PC-9 (cell line): ENCODE measurements around the gene HDAC10. TPM values are rescaled to one million over a fixed set of nuclear protein-coding genes. Genes with fewer than 3 reads are reported as not detected.

ENCODE experiments used
- BruUV-seq: library from RNA; stranded (reverse); fragments of 400-500 nt; replicated peaks from 2 replicates; lab custom pipeline; 2021; lab: Mats Ljungman, UMichigan
- CTCF ChIA-PET: fragments of 300-600 bp; sonication (Branson Sonifier 250); formaldehyde crosslinking; loops from one replicate; lab custom pipeline; 2022; ENCODE audit warnings: antibody characterized with exemption; lab: Charles Lee
- POLR2A ChIA-PET: fragments of 300-600 bp; sonication (Branson Sonifier 250); formaldehyde crosslinking; loops from one replicate; lab custom pipeline; 2022; ENCODE audit warnings: antibody characterized with exemption; ENCODE audit not compliant: unreplicated experiment; lab: Charles Lee
- DNase-seq, 2 experiments: peaks; one replicate each; pipeline versions ENCODE4 v3.0.0 to v3.0.0-alpha.2; 2015 to 2022; ENCODE audit warnings: mixed read lengths in 1 of 2
- H2AFZ ChIP-seq: fragments of 200-600 bp; sonication (generic); 2 replicates; pipeline ENCODE4 v1.8.1; 2017; ENCODE audit warnings: antibody characterized with exemption
- H3F3A ChIP-seq: fragments of 200-600 bp; sonication (generic); 2 replicates; pipeline ENCODE4 v1.8.1; 2017; ENCODE audit warnings: antibody characterized with exemption, mild to moderate bottlenecking, low read depth; ENCODE audit not compliant: insufficient read depth
- H3K27ac ChIP-seq: fragments of 200-600 bp; sonication (generic); 2 replicates; pipeline ENCODE4 v1.6.1; 2016; ENCODE audit warnings: mixed run types
- H3K27me3 ChIP-seq: fragments of 200-600 bp; sonication (generic); 2 replicates; pipeline ENCODE4 v1.6.1; 2016; ENCODE audit warnings: low read depth, mixed run types; ENCODE audit not compliant: insufficient read depth
- H3K36me3 ChIP-seq: fragments of 200-600 bp; sonication (generic); 2 replicates; pipeline ENCODE4 v1.6.1; 2016; ENCODE audit warnings: low read depth, mixed run types
- H3K4me1 ChIP-seq: fragments of 200-600 bp; sonication (generic); replicated peaks from 2 replicates; pipeline ENCODE4 v1.6.1; 2016; ENCODE audit warnings: mixed run types; ENCODE audit not compliant: insufficient read depth
- H3K4me2 ChIP-seq: fragments of 200-600 bp; sonication (generic); 2 replicates; pipeline ENCODE4 v1.6.1; 2017; ENCODE audit warnings: mixed run types
- H3K4me3 ChIP-seq: fragments of 200-600 bp; sonication (generic); 2 replicates; pipeline ENCODE4 v1.6.1; 2016; ENCODE audit warnings: mixed run types
- H3K79me2 ChIP-seq: fragments of 200-600 bp; sonication (generic); 2 replicates; pipeline ENCODE4 v1.6.1; 2017; ENCODE audit warnings: low read depth, mixed run types
- H3K9me2 ChIP-seq: fragments of 200-600 bp; sonication (generic); 2 replicates; pipeline ENCODE4 v1.8.1; 2017; ENCODE audit warnings: mild to moderate bottlenecking; ENCODE audit not compliant: insufficient read depth
- H3K9me3 ChIP-seq: fragments of 200-600 bp; sonication (generic); 2 replicates; pipeline ENCODE4 v1.8.1; 2016; ENCODE audit warnings: low read depth; ENCODE audit not compliant: insufficient read depth
- H4K20me1 ChIP-seq: fragments of 200-600 bp; sonication (generic); 2 replicates; pipeline ENCODE4 v1.8.1; 2017; ENCODE audit not compliant: insufficient read depth
- EZH2 ChIP-seq: fragments of 200-600 bp; sonication (generic); IDR thresholded peaks from 2 replicates; pipeline ENCODE4 v1.8.0; 2017; ENCODE audit warnings: antibody characterized with exemption, low read depth
- intact Hi-C: fragments of 100-400 bp; cut with micrococcal nuclease; formaldehyde crosslinking; loops from one replicate; pipeline ENCODE4 v1.10.0; 2022; ENCODE audit not compliant: unreplicated experiment
- total RNA-seq: library from RNA; stranded (reverse); gene quantifications from 2 replicates; pipeline ENCODE4 v1.2.3, GENCODE V29; 2021
- TF ChIP-seq, protein P1 (sequence below): fragments of 200-600 bp; sonication (generic); conservative IDR thresholded peaks from 2 replicates; pipeline ENCODE4 v1.6.1; 2017; ENCODE audit warnings: mixed run types, antibody characterized with exemption, mild to moderate bottlenecking, moderate library complexity

The HDAC10 gene
- total RNA-seq, 1 experiment from 2014 or later, result 80.5 TPM

DNA sequence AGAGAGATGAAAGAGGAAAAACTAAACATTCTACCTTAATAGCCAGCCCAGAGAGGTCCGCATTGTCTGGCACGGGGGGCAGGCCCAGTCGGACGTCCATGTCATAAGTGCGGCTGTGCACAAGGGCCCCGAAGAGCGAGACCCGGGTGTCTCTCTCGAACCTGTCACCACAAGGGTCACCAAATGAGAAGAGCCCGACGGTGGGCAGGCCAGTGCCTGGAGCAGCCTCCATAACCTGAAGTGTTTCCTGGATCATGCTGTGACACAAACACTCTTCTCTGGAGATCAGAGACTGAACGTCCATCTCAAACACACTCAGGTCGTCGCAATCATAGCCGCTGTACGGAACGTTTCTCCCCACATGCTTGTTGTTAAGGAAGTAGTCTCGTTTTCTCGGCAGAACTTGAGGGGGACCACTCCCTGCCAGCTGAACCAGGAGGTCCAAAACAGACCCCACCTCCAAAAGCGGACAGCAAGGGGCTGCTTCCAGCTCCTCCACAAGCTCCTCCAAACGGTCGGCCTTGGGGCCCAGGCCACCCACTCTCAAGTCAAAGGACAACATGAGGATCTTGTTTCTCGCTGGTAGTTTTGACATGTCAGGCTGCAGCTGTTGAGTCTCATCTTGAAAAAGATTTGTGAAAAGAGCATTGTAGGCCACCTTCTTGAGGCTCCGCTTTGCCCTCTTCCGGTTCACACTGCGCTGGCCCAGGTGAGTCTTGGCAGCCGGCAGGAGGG is 7.2 kb downstream of the HDAC10 start:
- TSS peak; percentile 27 for BruUV-seq
- TF ChIP-seq, protein P1, sequence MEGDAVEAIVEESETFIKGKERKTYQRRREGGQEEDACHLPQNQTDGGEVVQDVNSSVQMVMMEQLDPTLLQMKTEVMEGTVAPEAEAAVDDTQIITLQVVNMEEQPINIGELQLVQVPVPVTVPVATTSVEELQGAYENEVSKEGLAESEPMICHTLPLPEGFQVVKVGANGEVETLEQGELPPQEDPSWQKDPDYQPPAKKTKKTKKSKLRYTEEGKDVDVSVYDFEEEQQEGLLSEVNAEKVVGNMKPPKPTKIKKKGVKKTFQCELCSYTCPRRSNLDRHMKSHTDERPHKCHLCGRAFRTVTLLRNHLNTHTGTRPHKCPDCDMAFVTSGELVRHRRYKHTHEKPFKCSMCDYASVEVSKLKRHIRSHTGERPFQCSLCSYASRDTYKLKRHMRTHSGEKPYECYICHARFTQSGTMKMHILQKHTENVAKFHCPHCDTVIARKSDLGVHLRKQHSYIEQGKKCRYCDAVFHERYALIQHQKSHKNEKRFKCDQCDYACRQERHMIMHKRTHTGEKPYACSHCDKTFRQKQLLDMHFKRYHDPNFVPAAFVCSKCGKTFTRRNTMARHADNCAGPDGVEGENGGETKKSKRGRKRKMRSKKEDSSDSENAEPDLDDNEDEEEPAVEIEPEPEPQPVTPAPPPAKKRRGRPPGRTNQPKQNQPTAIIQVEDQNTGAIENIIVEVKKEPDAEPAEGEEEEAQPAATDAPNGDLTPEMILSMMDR, result no peak; the same call in 1 of the 2 replicates
- no peak for TF ChIP-seq EZH2
- intact Hi-C loops, result loop anchor here (2.0 kb wide), 1 partner anchor 83 kb away; the partner anchor contains the start of gene DENND6B

DNA sequence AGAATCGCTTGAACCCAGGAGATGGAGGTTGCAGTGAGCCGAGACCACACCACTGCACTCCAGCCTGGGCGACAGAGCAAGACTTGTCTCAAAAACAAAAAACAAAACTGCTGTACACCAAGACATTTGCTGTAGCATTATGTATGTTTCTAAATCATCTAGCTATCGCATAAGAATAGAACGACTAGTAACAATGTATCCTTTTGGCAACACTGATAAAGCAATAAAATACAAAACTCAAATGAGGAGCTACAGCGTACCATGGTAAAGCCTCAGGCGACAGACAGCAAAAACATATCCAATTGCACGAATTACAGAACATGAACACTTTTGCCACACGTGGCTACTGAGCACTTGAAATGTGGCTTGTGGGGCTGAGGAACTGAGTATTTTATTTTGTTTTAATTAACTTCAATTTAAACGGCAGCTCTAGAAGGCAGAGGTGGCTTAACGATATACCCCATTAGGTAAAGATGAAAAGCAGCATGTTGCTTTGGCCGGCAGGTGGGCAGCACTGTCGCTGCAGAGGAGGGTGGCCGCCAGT is 8.6 kb downstream of the HDAC10 start:
- Histone ChIP-seq H3K27me3 (no peaks in the 10 kb centered on the region), H3K36me3 (0 out of 2 replicates have a peak, but pooled peaks cover 12% of the 10 kb centered on the region), H3K4me1 (peaks cover 33% of the 10 kb centered on the region), H3K4me2 (peak overlapping the region; percentile 93), H3K9me2 (no peaks in the 10 kb centered on the region), H3K4me3 (peak overlapping the region; percentile 86), H3K79me2 (peaks cover 75% of the 10 kb centered on the region), H3F3A (peaks cover 50% of the 10 kb centered on the region), H3K9me3 (no peaks in the 10 kb centered on the region), H3K27ac (no peak overlapping the region), H4K20me1 (peaks cover 83% of the 10 kb centered on the region), H2AFZ (no peak overlapping the region)
- intact Hi-C loops, result no loop called here
- no TSS peak for BruUV-seq
- TF ChIP-seq, protein P1, result no peak
- TF ChIP-seq EZH2, result no peak
- CTCF ChIA-PET, result interaction anchor here (0.7 kb wide), 1 partner anchor 48 kb away, joined by 4 read pairs; no protein-coding TSS in a partner anchor
- DNase-seq, result no peak
- POLR2A ChIA-PET, result no interaction called here

More for the DNA sequence above, 7.2 kb downstream of the HDAC10 start:
- Histone ChIP-seq H2AFZ (peak overlapping the region; percentile 97), H3K4me3 (peak overlapping the region; percentile 86), H3K79me2 (peaks cover 86% of the 10 kb centered on the region), H3K4me2 (peak overlapping the region; percentile 93), H3K27ac (no peak overlapping the region), H3F3A (peaks cover 51% of the 10 kb centered on the region), H3K27me3 (no peaks in the 10 kb centered on the region), H3K4me1 (peaks cover 33% of the 10 kb centered on the region), H3K9me2 (no peaks in the 10 kb centered on the region), H4K20me1 (peaks cover 80% of the 10 kb centered on the region), H3K9me3 (no peaks in the 10 kb centered on the region), H3K36me3 (0 out of 2 replicates have a peak, but pooled peaks cover 18% of the 10 kb centered on the region)
- ChIA-PET CTCF (interaction anchor here (0.5 kb wide), 1 partner anchor 96 kb away, joined by 3 read pairs; no protein-coding TSS in a partner anchor), POLR2A (interaction anchor here (0.7 kb wide), 1 partner anchor 254 kb away, joined by 4 read pairs; no protein-coding TSS in a partner anchor)
- no peak for DNase-seq

DNA sequence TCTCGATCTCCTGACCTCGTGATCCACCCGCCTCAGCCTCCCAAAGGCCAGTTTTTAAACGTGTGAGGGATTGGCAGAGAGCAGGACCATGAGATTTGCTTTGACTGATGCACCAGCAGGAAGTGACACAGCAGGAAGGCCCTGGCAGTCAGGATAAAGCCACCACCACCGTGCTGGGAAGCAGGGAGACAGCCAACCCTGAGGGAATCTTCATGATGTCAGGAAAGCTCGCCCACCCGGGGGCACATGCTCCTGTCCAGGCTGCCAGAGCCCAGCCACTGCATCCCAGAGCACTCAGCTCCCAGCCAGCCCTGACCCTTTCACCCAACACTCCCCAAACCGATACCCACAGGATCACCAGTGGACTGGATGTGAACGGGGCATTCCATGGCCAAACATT is 12.3 kb downstream of the HDAC10 start:
- H3F3A ChIP-seq, result peaks cover 29% of the 10 kb centered on the region; the same call in 1 of the 2 replicates
- POLR2A ChIA-PET, result no interaction called here
- no peak overlapping the region for H3K27ac ChIP-seq
- TF ChIP-seq, protein P1, result no peak
- no peak for TF ChIP-seq EZH2
- no peak overlapping the region for H3K4me2 ChIP-seq
- CTCF ChIA-PET, result interaction anchor here (0.7 kb wide), 1 partner anchor 90 kb away, joined by 3 read pairs; no protein-coding TSS in a partner anchor
- peaks cover 20% of the 10 kb centered on the region for H3K4me1 ChIP-seq
- intact Hi-C loops, result no loop called here
- no peak for DNase-seq
- H2AFZ ChIP-seq, result no peak overlapping the region
- peaks cover 79% of the 10 kb centered on the region for H3K79me2 ChIP-seq
- H3K9me3 ChIP-seq, result no peaks in the 10 kb centered on the region
- H3K9me2 ChIP-seq, result no peaks in the 10 kb centered on the region
- no TSS peak for BruUV-seq
- peaks cover 71% of the 10 kb centered on the region for H4K20me1 ChIP-seq
- no peaks in the 10 kb centered on the region for H3K27me3 ChIP-seq
- H3K36me3 ChIP-seq, result no peaks in the 10 kb centered on the region
- no peak overlapping the region for H3K4me3 ChIP-seq
